IPS-20b (cell line): Measurements from ENCODE around the gene VDAC1.
"Not testable (repeated sequence)": the region's sequence is repeated elsewhere in the genome, so short reads cannot be mapped to it uniquely, and the experiment has no call there.

Source experiments
- H3K27ac ChIP-seq: one replicate; pipeline ENCODE4 v1.5.1; 2013; ENCODE audit warnings: low read length
- H3K27me3 ChIP-seq: 2 replicates; pipeline ENCODE4 v1.6.1; 2013; ENCODE audit warnings: mild to moderate bottlenecking, low read length, inconsistent platforms; ENCODE audit not compliant: insufficient read depth
- H3K36me3 ChIP-seq: 2 replicates; pipeline ENCODE4 v1.6.1; 2013; ENCODE audit warnings: low read depth, mild to moderate bottlenecking, inconsistent platforms, low read length, moderate library complexity; ENCODE audit not compliant: insufficient read depth
- H3K4me1 ChIP-seq: 2 replicates; pipeline ENCODE4 v1.6.1; 2013; ENCODE audit warnings: mild to moderate bottlenecking, control low read depth, inconsistent platforms, low read length, moderate library complexity; ENCODE audit not compliant: insufficient read depth
- H3K4me3 ChIP-seq: 2 replicates; pipeline ENCODE4 v1.5.1; 2013; ENCODE audit warnings: mild to moderate bottlenecking, low read length, inconsistent platforms
- H3K9ac ChIP-seq: 2 replicates; pipeline ENCODE4 v1.6.1; 2013; ENCODE audit warnings: low read depth, mild to moderate bottlenecking, inconsistent platforms, low read length, moderate library complexity
- H3K9me3 ChIP-seq: 2 replicates; pipeline ENCODE4 v1.6.1; 2013; ENCODE audit warnings: mild to moderate bottlenecking, low read depth, low read length, inconsistent platforms; ENCODE audit not compliant: insufficient read depth

The VDAC1 gene

DNA sequence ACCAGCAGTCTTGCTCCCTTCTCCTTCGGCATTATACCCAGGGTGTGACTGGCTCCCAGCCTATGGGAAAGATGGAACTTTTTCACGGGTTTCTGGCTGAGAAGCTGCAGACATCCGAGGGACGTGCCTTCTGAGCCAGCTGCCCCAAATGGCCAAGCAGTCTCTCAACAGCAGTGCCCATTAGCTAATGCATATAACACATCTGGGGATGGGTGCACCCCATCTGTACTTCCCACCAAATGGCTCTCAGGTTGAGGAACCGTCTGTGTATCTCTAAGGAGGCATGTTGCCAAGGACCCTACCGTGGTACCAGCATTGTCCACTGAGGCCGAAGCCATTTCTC lies 61.3 kb downstream of the VDAC1 start:
- H3K4me1 ChIP-seq = no peaks in the 10 kb centered on the region
- no peak overlapping the region for H3K4me3 ChIP-seq
- H3K27me3 ChIP-seq = no peaks in the 10 kb centered on the region
- H3K9ac ChIP-seq = no peak overlapping the region
- H3K36me3 ChIP-seq = no peaks in the 10 kb centered on the region
- no peak overlapping the region for H3K27ac ChIP-seq
- no peaks in the 10 kb centered on the region for H3K9me3 ChIP-seq

GRCh38 chr5:133942614-133943474 lies 61.9 kb downstream of the VDAC1 start:
- H3K9ac ChIP-seq = no peak overlapping the region
- H3K36me3 ChIP-seq = no peaks in the 10 kb centered on the region
- H3K4me1 ChIP-seq = no peaks in the 10 kb centered on the region
- no peaks in the 10 kb centered on the region for H3K9me3 ChIP-seq
- H3K4me3 ChIP-seq = no peak overlapping the region
- no peaks in the 10 kb centered on the region for H3K27me3 ChIP-seq
- H3K27ac ChIP-seq = no peak overlapping the region

GRCh38 chr5:133941456-133942196 lies 63.1 kb downstream of the VDAC1 start:
- Histone ChIP-seq H3K27me3 (no peaks in the 10 kb centered on the region), H3K9ac (no peak overlapping the region), H3K9me3 (no peaks in the 10 kb centered on the region), H3K4me3 (no peak overlapping the region), H3K36me3 (no peaks in the 10 kb centered on the region), H3K4me1 (no peaks in the 10 kb centered on the region), H3K27ac (no peak overlapping the region)

DNA sequence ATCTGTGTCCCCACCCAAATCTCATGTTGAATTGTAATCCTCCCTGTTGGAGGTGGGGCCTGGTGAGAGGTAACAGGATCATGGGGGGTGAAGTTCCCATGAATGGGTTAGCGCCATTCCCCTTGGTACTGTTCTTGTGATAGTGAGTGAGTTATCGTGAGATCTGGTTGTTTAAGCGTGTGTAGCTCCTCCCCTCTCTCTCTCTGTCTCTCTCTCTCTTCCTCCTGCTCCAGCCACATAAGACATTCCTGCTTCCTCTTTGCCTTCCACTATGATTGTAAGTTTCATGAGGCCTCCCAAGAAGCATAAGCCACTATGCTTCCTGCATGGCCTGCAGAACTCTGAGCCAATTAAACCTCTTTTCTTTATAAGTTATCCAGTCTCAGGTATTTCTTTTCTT lies 65.1 kb downstream of the VDAC1 start:
- Histone ChIP-seq H3K9ac (no peak overlapping the region), H3K36me3 (no peaks in the 10 kb centered on the region), H3K4me3 (no peak overlapping the region), H3K4me1 (no peaks in the 10 kb centered on the region), H3K27me3 (no peaks in the 10 kb centered on the region), H3K27ac (no peak overlapping the region), H3K9me3 (0 out of 2 replicates have a peak, but pooled peaks cover 7% of the 10 kb centered on the region)

GRCh38 chr5:133938929-133939328 lies 65.8 kb downstream of the VDAC1 start:
- H3K27me3 ChIP-seq = no peaks in the 10 kb centered on the region
- H3K36me3 ChIP-seq = no peaks in the 10 kb centered on the region
- no peak overlapping the region for H3K9ac ChIP-seq
- H3K4me3 ChIP-seq = no peak overlapping the region
- H3K27ac ChIP-seq = no peak overlapping the region
- no peaks in the 10 kb centered on the region for H3K4me1 ChIP-seq
- 0 out of 2 replicates have a peak, but pooled peaks cover 7% of the 10 kb centered on the region for H3K9me3 ChIP-seq

- no peaks in the 10 kb centered on the region for H3K4me1 ChIP-seq
- H3K9ac ChIP-seq = no peak overlapping the region
- H3K27ac ChIP-seq = no peak overlapping the region
- H3K36me3 ChIP-seq = no peaks in the 10 kb centered on the region
- H3K4me3 ChIP-seq = no peak overlapping the region
- no peaks in the 10 kb centered on the region for H3K27me3 ChIP-seq
- 0 out of 2 replicates have a peak, but pooled peaks cover 7% of the 10 kb centered on the region for H3K9me3 ChIP-seq
Observed at GRCh38 chr5:133938039-133938821, 66.5 kb downstream of the VDAC1 start.

- H3K36me3 ChIP-seq, H3K9me3 ChIP-seq, H3K27ac ChIP-seq, H3K9ac ChIP-seq, H3K4me1 ChIP-seq, H3K4me3 ChIP-seq, H3K27me3 ChIP-seq: not testable (repeated sequence)
Observed at GRCh38 chr5:133937628-133938027, 67.1 kb downstream of the VDAC1 start.

- Histone ChIP-seq H3K4me3 (no peak overlapping the region), H3K27me3 (no peaks in the 10 kb centered on the region), H3K9me3 (0 out of 2 replicates have a peak, but pooled peaks cover 7% of the 10 kb centered on the region), H3K36me3 (no peaks in the 10 kb centered on the region), H3K27ac (no peak overlapping the region), H3K9ac (no peak overlapping the region), H3K4me1 (no peaks in the 10 kb centered on the region)
Observed at GRCh38 chr5:133936651-133937015, 68.1 kb downstream of the VDAC1 start.

- H3K4me1 ChIP-seq, H3K27ac ChIP-seq: not testable (repeated sequence)
Observed at GRCh38 chr5:133935991-133936650, 68.7 kb downstream of the VDAC1 start.

GRCh38 chr5:133935667-133935940 lies 69.2 kb downstream of the VDAC1 start:
- Histone ChIP-seq H3K27ac (no peak overlapping the region), H3K4me3 (no peak overlapping the region), H3K27me3 (no peaks in the 10 kb centered on the region), H3K36me3 (no peaks in the 10 kb centered on the region), H3K9me3 (0 out of 2 replicates have a peak, but pooled peaks cover 7% of the 10 kb centered on the region), H3K4me1 (no peaks in the 10 kb centered on the region), H3K9ac (no peak overlapping the region)

More at GRCh38 chr5:133935991-133936650, 68.7 kb downstream of the VDAC1 start:
- H3K36me3 ChIP-seq, H3K4me3 ChIP-seq, H3K9me3 ChIP-seq, H3K9ac ChIP-seq, H3K27me3 ChIP-seq: not testable (repeated sequence)

DNA sequence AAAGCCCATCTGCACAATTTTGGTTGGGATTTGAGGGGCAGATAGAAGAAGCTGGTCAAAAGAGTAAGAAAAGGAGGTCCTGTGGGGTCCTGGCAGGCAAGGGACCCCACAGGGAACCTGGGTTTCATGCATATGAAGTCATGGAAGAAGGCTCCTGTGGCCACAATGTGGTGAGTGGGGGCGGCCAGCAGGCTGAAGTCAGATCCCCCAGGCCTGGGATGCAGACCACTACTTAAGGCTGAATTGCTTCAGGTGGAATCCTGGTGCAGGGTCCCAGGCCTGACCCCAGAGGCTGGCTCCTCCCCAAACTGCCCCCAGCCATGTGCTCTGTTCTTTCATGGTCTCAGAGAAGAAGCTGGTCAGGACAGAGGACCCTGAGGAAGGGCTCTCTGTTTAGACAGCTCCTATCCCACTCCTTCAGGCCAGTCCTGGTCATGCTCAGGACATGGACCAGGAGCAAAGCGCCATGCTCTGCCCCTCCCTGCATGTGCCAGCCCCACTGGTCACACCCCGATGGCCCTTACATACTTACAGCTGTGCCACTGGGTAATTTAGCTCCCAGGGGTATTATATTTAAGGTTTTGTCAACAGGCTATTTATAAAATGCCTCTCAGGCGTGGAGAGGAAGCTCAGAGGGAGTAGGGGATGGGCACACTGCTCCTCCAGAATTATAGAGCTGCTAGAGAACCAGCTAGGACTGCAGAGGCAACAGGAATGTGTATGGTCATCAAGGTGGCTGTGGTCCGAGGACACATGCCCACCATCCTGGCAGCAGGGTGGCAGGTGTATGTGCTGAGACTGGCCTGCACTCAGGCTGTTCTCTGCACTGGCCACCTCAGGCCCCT lies 69.7 kb downstream of the VDAC1 start:
- Histone ChIP-seq H3K4me3 (no peak overlapping the region), H3K36me3 (no peaks in the 10 kb centered on the region), H3K4me1 (no peaks in the 10 kb centered on the region), H3K9me3 (0 out of 2 replicates have a peak, but pooled peaks cover 7% of the 10 kb centered on the region), H3K27ac (no peak overlapping the region), H3K9ac (no peak overlapping the region), H3K27me3 (no peaks in the 10 kb centered on the region)
